ENCODE results near the gene SMPDL3A. TPM values are rescaled to one million over a fixed set of nuclear protein-coding genes. Genes with fewer than 3 reads are reported as not detected.

SMPDL3A gene
- total RNA-seq, 1 experiment from 2014 or later: 0.59 TPM

GRCh38 chr6:122845464-122845863 lies 56.4 kb downstream of the SMPDL3A start:
- Histone ChIP-seq H3K79me2 (ENCODE audit: insufficient read depth, low read length) (no peaks in the 10 kb centered on the region), H3K18ac (ENCODE audit: insufficient read length, low read depth, low read length) (no peak overlapping the region), H4K8ac (replicated peaks; ENCODE audit: insufficient read length, low read depth, low read length) (no peak overlapping the region), H3K79me1 (ENCODE audit: insufficient read depth, low read depth, low read length, poor library complexity, severe bottlenecking) (no peaks in the 10 kb centered on the region), H3K23me2 (ENCODE audit: insufficient read length, low read depth, low read length, poor library complexity, severe bottlenecking) (no peaks in the 10 kb centered on the region), H3T11ph (ENCODE audit: low read length) (no peak overlapping the region), H3K23ac (ENCODE audit: insufficient read length, low read depth, low read length) (no peak overlapping the region), H3K4me2 (ENCODE audit: insufficient read depth, insufficient read length, low read length) (no peak overlapping the region), H2BK12ac (ENCODE audit: insufficient read length, low read depth, low read length) (peak overlapping the region; percentile 27), H3K4me1 (ENCODE audit: insufficient read depth, low read length) (peaks cover 2% of the 10 kb centered on the region; the same call in 1 of the 2 replicates), H2AFZ (ENCODE audit: low read length) (no peak overlapping the region), H3K14ac (ENCODE audit: insufficient read depth, low read length) (no peak overlapping the region), H3K4ac (ENCODE audit: low read depth, low read length) (no peak overlapping the region), H4K91ac (ENCODE audit: insufficient read length, low read depth, low read length) (no peak overlapping the region), H3K9me3 (ENCODE audit: control insufficient read depth, low read depth, low read length) (no peaks in the 10 kb centered on the region), H2BK120ac (ENCODE audit: low read depth, low read length, poor library complexity, severe bottlenecking) (no peak overlapping the region), H2BK15ac (ENCODE audit: low read depth, low read length) (no peak overlapping the region), H4K20me1 (ENCODE audit: control insufficient read depth, insufficient read depth, insufficient read length) (no peaks in the 10 kb centered on the region), H3K56ac (ENCODE audit: insufficient read length, low read depth, low read length) (no peak overlapping the region), H3K27ac (ENCODE audit: insufficient read length, low read depth, low read length) (peak overlapping the region; percentile 15), H2BK5ac (ENCODE audit: insufficient read length, low read length) (no peak overlapping the region), H2BK20ac (ENCODE audit: low read depth, low read length, poor library complexity, severe bottlenecking) (no peak overlapping the region), H3K9ac (ENCODE audit: extremely low read depth, insufficient read length, low read length) (no peak overlapping the region), H2AK5ac (ENCODE audit: insufficient read length, low read length) (no peak overlapping the region), H4K5ac (ENCODE audit: insufficient read length, low read depth, low read length) (no peak overlapping the region), H3K27me3 (ENCODE audit: insufficient read depth, low read length) (no peaks in the 10 kb centered on the region)
- Mint-ChIP-seq H3K4me1 (peaks cover 18 to 25% of the 10 kb centered on the region in 2 experiments), H3K36me3 (ENCODE audit: insufficient read depth in 1 of 3, low read depth in 3 of 3) (peaks cover 0 to 6% (median 5%) of the 10 kb centered on the region in 3 experiments; a peak in 5 of 7 replicates), H3K27me3 (ENCODE audit: low read depth) (peaks cover 7% of the 10 kb centered on the region), H3K4me3 (no peak overlapping the region), H3K9me3 (peaks cover 5 to 6% of the 10 kb centered on the region in 2 experiments), H3K27ac (no peak overlapping the region; a peak in 1 of 7 replicates)
- no CpG with 5 or more reads among the region's 9 CpGs for WGBS (ENCODE audit: extremely low coverage, insufficient read length, low lambda C conversion rate)
- TF ChIP-seq CTCF (conservative IDR thresholded peaks at IDR 0.05): no peak
- DNase-seq: peak; percentile 55
